Pericardium fibroblast (primary cell): Measurements from ENCODE around the gene GFRA3. TPM values are rescaled to one million over a fixed set of nuclear protein-coding genes. Genes with fewer than 3 reads are reported as not detected.

Experiments
- total RNA-seq: library from RNA; depleted of rRNA; stranded (reverse); fragments of >200 nt; gene quantifications from 2 replicates; pipeline ENCODE4 v1.2.3, GENCODE V29; 2015

GFRA3 gene
- not detected in 2 replicates for total RNA-seq

GRCh38 chr5:138274189-138274853, at the start of gene GFRA3:
Gene GFRA3 (minus strand): TSS chr5:138274621. CDS start chr5:138274424, 197 bp downstream.

GRCh38 chr5:138213161-138214029, 61.0 kb downstream of the GFRA3 start, which contains the start of gene CDC23:
Gene CDC23 (minus strand): TSS chr5:138213323. CDS start chr5:138213312, 11 bp downstream.

Other genes with a start within 250 kb of the GFRA3 start
- gene FAM13B, start 241.5 kb downstream of the GFRA3 start, total RNA-seq: 4.5 and 15.1 TPM in 2 replicates
- gene WNT8A, start 190.6 kb downstream of the GFRA3 start, total RNA-seq: not detected in 2 replicates
- gene NME5, start 135.2 kb downstream of the GFRA3 start, total RNA-seq: 1.2 and 1.4 TPM in 2 replicates
- 20.6 and 22.8 TPM in 2 replicates for gene BRD8, start 96.0 kb downstream of the GFRA3 start, total RNA-seq
- gene KIF20A, start 95.5 kb downstream of the GFRA3 start, total RNA-seq: 1.3 and 4.3 TPM in 2 replicates
- 13.1 and 17.3 TPM in 2 replicates for gene CDC23, start 61.3 kb downstream of the GFRA3 start, total RNA-seq
- 0.12 TPM in 1 of 2 replicates, not detected in the other for gene CDC25C, start 57.2 kb upstream of the GFRA3 start, total RNA-seq
- 23.8 and 24.7 TPM in 2 replicates for gene FAM53C, start 63.6 kb upstream of the GFRA3 start, total RNA-seq
- 19.0 and 27.5 TPM in 2 replicates for gene KDM3B, start 78.1 kb upstream of the GFRA3 start, total RNA-seq
- 4.8 and 5.4 TPM in 2 replicates for gene REEP2, start 164.4 kb upstream of the GFRA3 start, total RNA-seq
- gene EGR1, start 190.9 kb upstream of the GFRA3 start, total RNA-seq: 54.5 and 62.2 TPM in 2 replicates